ENCODE results near the gene COG5.

The COG5 gene

DNA sequence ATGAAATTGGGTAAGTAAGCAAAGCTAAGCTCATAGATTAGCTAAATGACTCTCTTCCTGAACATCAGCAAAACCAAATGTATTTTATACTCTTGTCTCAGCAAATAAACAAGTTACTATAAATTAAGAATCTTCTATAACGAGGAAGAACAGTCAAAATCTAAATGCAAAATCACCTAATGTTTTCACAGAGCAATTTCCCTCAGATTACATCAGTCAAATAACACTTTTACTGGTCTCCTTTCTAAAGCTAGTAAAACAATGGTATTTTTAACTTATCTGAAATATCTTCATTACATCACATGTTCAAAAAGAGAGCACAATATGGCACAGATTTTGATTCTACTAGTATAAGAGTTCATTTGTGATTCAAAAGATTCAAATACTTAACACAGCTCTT is 110.3 kb downstream of the COG5 start:
- no peak for DNase-seq

DNA sequence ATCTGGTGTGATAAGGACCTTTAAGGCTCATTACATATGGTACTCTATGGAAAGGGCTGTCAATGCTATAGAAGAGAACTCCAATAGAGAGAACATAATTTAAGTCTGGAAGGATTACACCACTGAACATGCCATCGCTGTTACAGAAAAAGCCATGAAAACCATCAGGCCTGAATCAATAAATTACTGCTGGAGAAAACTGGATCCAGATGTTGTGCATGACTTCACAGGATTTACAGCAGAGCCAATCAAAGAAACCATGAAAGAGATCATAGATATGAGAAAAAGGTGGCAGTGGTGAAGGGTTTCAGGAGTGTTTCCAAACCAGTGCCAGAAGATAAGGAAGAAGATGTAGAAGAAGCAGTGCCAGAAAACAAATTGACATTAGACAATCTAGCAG is 112.8 kb downstream of the COG5 start:
- no peak for DNase-seq

DNA sequence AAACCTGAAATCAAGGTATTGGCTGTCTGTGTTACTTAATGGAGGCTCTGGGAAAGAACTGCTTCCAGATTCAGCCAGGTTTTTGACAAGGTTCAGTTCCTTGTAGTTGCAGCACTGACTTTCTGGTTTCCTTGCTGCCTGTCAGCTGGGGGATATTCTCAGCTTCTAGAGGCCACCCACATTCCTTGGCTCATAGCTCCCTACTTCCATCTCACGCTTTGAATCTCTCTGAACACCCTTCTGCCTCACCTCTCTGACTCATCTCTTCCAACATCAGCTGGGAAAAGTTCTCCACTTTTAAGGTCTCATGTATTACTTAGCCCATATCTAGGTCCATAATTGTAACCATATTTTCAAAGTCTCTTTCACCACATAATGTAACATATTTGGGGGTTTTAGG is 116.7 kb downstream of the COG5 start:
- no peak for DNase-seq

DNA sequence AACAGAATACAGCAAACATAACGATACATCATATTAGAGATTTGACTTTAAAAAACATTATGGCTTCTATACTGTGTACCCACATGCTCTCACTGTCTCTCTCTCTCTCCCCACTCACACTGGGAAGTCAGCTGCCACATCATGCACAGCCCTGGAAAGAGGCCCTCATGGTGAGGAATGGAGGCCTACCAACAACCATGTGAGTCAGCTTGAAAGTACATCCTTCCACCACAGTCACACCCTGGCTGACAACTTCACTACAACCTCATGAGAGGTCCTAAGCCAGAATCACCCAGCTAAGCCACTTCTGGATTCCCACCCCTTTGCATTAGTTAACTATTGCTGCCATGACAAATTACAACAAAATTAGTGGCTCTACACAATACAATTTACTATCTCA is 117.2 kb downstream of the COG5 start:
- DNase-seq = no peak

DNA sequence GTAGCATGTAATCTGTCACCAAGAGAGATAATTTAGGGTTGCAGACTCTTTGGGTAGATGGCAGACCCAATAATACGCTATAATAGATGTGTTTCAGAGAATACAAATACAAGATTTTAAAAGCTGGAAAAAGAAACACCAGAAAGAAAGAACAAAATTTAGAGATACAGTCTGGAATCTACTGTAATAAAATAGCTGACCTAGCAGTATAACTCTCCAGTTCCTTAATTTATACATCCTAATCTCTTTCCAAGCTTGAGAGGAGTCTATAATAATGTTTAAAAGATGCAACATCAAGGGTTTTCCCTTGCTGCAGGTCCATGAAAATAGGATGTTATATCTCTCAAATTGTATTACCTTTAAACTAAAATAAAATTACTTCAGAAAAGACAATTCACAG is 121.0 kb downstream of the COG5 start:
- DNase-seq = no peak

DNA sequence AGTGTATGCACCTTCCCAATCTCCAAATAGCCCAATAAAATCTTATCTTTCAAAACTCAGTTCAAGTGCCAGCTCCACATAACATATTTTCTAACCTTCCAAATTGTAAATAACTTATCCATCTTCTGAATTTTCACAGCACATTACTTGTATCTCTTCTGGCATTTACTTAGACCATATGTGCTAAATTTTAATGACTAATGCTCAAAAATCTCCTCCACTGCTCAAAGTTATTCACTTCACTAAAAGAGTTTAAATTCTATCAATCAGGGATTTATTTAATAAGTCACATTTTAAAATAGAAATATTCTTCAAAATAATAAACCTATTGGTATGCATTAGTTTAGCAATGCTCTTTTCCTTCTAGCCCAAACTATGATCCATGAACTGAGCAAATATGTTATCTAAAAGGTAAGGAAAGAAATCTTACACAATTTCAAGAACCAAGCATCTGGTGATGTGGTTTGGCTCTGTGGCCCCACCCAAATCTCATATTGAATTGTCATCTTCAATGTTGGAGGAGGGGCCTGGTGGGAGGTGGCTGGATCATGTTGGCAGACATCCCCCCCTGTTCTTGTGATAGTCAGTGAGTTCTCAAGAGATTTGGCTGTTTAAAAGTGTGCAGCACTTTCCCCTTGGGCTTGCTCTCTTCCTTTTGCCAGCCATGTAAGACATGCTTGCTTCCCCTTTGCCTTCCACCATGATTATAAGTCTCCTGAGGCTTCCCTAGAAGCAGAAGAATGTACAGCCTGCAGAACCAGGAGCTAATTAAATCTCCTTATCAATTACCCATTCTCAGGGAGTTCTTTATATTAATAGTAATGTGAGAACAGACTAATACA is 121.9 kb downstream of the COG5 start:
- no peak for DNase-seq

DNA sequence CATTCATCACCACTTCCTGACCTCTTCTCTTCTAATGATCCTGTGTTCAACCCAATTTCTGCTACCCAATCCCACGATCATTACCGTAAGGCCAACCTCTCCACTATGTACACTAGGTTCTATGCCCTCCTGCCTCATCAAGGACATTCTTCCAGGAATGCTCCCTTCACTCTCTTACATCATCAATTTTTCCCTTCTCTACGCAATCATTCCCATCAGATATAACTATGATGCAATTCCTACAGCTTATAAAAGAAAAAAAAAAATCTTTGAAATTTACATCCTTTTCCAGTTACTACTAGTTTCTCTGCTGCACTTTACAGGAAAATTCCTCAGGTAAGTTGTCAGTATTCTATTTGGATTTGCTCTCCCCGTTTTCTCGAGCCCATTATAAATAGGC is 124.7 kb downstream of the COG5 start:
- no peak for DNase-seq

DNA sequence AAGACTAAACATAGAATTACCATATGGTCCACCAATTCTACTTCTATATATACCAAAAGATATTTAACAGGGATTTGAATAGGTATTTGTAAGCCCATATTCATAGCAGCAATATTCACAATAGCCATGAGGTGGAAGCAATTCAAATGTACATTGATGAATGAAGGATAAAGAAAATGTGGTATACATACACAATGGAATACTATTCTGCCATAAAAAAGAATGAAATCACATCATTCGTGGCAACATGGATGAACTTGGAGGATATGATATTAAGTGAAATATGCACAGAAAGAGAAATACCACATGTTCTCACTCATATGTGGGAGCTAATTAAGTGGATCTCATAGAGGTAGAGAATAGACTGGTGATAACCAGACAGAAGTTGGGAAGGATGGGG is 128.0 kb downstream of the COG5 start:
- DNase-seq = no peak

DNA sequence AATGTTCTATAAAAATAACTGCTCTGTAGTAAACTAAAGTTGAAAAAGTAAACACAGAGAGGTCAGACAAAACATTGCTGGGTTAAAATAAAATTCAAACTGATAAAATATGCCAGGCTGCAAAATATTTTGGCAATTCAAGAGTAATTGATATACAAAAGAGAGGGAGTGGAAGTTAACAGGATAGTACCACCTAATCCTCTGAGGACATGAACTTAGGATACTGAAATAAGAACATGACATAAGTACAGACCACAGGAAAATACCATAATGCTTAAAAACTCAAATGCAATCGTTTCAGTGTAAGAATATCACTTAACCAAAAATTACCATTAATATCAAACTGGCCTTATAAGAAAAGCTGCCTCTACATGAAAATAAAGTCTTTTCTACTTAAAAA is 131.5 kb downstream of the COG5 start:
- DNase-seq = no peak

DNA sequence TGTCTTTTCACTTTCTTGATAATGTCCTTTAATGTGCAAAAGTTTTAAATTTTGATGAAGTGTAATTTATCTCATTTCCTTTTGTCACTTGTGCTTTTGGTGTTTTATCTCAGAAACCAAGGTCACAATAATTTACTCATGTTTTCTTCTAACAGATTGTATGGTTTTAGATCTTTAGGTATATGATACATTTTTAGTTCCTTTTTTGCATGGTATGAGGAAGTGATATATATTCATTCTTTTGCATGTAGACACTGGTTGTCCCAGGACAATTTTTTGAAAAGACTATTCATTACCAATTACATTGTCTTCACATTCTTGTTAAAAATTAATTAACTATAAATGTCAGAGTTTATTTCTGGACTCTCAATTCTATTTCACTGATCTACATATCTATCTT is 133.7 kb downstream of the COG5 start:
- DNase-seq = no peak

DNA sequence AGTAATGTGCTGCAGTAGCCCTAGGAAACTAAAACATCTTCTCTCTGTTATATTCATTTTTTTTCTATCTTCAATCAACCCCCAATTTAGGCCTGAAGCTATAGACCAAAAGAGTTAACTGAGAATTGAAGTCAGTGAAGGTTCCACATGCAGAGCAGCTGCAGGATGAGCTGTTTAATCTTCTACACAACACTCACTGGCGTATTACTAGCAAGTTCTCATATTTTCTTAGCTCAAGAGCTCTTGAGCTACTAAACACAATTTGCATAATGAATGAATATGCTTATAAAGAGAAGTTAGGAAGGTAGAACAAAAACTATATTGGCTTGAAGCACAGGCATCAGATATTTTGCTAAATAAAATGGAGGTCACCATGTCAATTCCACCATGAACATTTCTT is 135.1 kb downstream of the COG5 start:
- no peak for DNase-seq

DNA sequence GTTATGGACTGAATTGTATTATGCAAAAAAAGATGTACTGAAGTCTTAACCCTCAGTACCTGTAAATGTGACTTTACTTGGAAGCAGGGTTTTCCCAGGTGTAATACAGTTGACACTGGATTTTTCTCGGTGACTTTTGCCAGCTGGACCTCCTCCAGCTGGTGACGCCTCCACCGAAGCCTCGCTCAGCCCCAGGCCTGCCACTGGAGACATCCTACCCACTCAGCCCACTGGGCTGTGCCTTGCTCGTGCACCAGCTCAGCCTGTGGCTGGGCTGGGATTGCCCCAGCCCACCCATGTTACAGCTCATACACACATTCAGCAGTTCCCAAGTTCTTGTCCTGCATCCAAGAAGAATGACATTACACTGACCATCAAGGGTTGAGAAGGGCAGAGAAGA is 136.3 kb downstream of the COG5 start:
- no peak for DNase-seq

DNA sequence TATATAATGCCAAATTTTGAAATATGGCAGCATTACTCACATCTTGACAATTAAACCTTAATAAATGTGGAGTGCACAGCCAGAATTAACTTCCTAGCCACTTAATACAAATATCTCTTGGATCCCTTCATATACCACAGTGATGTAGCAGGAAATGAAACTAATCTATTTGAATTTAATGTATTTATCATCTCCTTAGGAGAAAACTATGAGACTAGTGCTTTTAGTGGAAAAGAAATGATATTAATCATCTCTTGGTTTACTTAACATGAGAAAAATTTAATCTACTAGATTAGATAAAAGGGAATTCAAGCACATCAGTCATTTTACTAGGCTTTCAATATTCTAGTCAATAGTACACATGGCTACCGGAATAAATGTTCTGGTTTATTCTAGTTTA is 149.5 kb downstream of the COG5 start:
- no peak for DNase-seq

DNA sequence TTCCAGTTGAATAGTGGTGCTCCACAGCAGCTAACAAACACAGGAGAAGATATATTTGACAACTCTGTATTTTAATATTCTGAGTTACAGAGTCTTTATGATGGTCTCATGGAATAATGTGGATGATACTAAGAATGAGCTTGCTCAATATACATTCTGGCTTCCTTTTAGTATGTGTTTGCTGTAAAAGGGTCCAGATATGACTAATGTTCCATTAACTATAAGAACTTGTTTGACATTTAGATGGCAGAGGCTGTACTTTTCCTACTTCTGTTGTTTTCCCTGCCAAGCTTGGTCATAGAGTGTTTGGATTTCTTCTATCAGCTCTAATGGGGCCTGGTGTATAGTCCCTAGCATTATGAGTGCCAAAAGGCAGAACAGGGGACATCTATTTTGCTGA is 155.4 kb downstream of the COG5 start:
- DNase-seq = no peak

DNA sequence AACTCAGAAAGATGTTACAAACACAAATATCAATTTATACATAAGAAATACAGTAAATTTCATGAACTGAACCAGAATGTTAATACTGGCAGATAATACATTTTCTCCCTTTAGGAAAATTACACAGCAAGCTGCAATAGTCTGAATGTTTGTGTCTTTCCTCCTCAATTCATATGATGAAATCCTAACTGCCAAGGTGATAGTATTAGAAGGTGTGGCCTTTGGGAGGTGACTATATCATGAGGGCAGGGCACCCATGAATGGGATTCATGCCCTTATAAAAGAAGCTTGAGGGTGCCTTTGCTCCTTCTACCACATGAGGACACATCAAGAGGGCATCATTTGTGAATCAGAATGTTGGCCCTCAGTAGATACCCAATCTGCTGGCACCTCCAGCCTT is 158.2 kb downstream of the COG5 start:
- no peak for DNase-seq

DNA sequence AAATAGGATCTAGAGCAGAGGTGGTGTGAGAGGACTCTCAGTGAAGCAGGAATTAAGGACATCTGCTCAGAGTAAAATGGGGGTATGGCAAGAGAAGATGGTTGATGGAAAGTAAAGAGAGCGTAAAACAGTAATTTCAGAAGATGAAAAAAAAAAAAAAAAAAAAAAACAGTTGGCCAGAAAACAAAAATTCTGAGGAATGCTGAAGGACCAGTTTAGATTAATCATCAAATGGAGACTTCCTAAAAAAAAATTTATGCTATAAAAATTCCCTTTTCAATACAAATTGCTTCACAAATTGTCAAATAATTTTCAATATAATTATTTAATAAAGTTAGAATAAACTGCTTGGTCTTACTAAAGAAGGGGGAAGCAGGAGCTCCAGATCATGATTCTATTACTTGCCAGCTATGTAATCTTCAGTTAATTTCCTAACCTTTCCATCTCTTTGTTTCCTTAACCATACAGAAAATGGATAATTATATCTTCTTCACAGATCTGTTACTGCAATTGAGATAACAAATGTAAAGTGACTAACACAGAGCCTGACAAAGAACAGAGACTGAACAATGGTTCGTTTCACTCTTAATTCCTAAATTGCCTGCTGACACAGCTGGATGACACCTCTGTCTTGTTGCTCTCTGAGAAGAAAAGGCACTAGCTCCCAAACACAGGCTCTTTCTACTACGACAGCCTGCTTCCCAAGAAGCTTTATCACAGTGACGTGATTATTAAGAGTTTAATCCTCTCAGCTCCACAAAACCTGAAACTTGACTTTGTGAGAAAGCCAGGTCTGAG is 158.8 kb downstream of the COG5 start:
- DNase-seq = no peak

DNA sequence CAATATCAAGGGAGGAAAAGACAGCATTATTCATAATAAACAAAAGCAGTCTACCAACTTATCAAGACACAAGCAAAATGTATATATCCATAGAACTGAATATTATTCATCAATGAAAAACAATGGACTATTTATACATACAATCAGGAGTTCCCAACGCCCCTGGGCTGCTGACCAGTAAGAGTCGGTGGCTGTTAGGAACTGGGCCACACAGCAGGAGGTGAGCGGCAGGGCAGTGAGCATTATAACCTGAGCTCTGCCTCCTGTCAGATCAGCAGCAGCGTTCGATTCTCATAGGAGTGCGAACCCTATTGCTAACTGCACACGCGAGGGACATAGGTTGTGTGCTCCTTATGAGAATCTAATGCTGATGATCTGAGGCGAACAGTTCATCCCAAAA is 165.6 kb downstream of the COG5 start:
- no peak for DNase-seq

DNA sequence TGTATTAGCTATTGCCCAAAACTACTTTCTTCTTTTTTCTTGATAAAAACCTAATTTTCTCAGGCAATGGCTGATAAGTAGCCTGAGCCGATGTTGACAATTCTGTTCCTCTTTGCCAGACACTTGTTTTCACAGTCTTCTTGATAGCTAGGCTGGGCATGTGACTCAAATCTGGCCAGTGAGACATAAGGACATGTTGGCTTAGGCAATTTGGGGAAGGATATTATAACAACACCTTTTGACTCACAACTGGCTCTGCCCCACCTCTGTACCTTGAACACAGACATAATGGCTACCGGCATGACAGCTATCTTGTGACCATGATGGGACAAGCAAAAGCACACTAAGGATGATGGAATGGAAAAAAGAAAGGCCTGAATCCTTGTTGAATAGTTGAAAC is 166.7 kb downstream of the COG5 start:
- DNase-seq = no peak

DNA sequence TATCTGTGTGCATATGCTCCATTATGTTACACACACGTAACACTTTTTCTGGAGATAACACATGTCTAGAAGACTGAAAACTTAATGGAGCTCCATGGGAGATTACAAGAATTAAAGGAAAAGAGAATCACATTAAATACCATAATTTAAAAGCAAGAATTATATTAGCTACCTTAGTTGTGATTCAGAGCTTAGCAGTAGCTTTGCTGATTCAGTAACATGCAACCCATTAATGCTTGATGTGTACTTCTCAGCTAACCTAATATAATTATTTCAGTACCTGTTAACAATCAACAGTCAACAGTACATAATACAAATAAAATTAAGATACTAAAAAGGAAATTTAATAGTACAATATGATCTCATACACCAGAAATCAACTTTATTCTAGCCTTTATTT is 167.6 kb downstream of the COG5 start:
- no peak for DNase-seq

DNA sequence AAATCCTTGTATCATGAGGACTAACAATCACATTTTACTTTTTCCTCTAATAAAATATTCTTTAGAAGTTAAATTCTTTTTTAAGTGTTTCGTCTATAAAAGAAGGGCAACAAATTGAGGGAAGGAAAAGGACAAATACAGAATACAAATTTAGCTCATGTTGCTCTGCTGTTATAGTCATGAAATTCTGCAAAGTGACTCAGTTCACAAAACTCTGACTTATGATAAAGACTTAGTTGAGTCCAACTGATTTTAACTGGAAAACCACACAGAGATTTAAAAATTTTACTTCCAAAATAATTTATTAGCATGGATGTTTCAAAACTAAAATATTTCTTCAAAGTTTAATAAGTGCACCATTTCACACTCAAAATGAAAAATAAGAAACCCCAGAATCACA is 168.9 kb downstream of the COG5 start:
- no peak for DNase-seq

DNA sequence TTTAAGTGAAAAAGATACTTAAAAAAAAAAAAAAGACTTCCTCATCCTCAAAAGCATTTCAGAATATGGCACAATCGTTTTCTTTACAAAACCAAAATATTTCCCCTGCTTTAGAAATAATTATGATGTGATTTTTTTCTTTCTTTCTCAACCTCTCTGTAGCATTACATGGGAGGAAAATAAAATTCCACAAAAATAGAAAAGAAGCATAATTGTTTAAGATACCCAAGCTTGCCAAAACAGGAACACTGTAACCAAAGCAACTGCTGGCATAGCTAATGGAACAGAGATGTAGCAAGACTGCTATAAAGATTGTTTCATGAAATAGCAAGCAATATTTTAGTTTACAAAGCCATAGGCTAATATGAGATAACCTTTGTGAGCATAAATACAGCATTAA is 169.4 kb downstream of the COG5 start:
- no peak for DNase-seq

DNA sequence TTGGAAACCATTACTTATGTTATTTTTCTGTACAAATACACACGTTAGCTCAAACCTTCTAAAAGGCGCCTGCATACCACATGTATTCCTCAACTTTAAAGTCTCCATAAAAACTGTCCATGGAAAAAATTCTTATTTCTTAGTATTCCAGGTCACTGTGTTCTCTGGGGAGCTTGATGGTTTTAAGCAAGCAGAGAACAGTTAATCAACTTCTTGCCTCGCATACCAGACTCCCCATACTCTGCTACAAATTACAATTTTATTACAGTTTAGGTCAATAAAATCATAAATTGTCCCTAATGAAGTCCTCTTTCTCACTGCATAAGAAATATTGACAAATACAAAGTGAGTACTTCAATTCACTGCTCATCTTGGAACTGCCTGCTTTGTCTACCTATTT is 170.9 kb downstream of the COG5 start:
- DNase-seq = no peak

DNA sequence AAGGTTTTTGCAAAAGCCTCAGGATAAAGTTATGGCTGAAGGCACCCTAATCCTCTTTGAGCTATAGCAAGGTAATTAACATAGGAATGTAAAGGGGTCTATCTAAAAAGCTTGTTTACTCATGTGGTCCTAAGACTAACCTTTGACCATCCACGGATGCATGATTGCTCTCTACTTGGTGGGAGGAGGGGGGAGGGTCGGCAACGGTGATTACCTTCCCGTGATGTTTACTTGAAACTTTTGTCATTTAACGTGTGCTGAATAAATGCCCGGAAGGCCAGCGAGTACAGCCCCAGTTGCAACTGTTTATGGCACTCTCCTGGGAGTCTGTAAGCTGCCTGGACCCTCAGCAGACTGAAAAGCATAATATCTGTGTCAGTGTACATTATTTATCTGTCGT is 172.8 kb downstream of the COG5 start:
- DNase-seq = no peak

DNA sequence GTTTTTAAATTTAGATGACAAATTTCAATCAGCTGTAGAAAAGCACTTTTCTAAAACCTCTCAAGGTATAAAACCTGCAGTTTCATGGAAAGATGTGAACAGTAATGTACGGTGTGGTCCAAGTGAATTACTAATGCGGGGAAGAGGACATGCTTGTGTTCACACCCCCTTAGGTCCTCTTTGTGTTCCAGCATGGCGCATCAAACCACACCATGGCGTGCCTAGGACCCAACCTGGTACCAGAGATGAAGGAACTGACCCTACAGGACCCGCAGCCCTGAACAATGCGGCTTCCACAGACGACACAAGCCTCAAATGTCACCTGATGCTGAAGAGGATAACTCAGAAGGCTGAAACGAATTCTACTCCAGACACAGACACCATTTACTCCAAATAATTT is 175.1 kb downstream of the COG5 start:
- no peak for DNase-seq
